Measurements from ENCODE around the gene CEP72.

CEP72 gene

GRCh38 chr5:634191-634590 is 22.1 kb downstream of the CEP72 start:
- H3K4me3 Mint-ChIP-seq, result no peak overlapping the region
- no peak overlapping the region for H3K27ac Mint-ChIP-seq
- no peaks in the 10 kb centered on the region for H3K9me3 Mint-ChIP-seq
- peaks cover 21% of the 10 kb centered on the region for H3K36me3 Mint-ChIP-seq
- H3K4me1 Mint-ChIP-seq, result no peaks in the 10 kb centered on the region
- H3K27me3 Mint-ChIP-seq, result no peaks in the 10 kb centered on the region

DNA sequence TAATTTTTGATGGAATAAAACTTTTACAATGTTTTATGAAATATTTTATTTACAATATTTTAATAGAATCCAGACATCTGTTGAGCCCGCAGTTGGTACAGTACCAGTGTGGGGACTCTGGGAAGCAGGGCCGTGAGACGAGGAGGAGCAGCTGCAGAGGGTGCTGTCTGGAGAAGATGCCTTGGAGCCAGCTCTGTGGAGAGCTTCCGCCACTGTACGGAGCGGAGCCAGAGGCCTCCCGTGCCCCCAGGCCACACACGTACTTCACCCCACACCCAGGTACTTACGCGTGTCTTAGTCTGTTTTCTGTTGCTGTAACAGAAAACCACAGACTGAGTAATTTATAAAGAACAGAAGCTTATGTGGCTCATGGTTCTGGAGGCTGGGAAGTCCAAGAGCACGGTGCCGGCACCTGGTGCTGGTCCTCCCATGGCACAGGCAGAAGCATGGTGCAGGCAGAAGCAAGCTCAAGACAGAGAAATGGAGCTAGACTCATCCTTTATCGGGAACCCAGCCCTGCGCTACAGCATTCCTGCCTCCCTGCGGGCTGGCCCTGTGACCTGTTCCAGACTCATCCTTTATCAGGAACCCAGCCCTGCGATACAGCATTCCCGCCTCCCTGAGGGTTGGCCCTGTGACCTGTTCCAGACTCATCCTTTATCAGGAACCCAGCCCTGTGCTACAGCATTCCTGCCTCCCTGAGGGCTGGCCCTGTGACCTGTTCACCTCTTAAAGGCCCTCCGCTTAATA is 23.3 kb downstream of the CEP72 start:
- H3K36me3 Mint-ChIP-seq, result peaks cover 21% of the 10 kb centered on the region
- no peaks in the 10 kb centered on the region for H3K4me1 Mint-ChIP-seq
- H3K9me3 Mint-ChIP-seq, result no peaks in the 10 kb centered on the region
- no peak overlapping the region for H3K27ac Mint-ChIP-seq
- no peaks in the 10 kb centered on the region for H3K27me3 Mint-ChIP-seq
- no peak overlapping the region for H3K4me3 Mint-ChIP-seq

DNA sequence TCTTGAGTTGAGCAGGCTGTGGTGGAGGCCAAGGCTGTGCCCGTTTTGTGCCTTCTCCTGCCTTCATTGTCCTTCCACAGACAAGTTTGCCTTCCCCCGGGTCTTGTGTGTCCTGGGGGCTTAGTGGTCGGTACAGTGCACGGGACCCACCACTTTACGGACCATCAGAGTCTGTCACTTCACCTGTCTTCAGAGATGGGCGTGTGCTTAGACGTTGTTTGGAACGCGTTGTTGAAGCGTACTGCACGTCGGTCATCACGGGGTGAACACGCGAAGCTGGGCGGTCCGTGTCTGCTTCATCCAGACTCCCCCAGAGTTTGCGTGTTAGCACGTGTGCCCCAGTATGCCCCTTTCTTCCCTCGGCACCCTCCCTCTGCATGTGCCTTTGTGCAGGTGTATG is 24.8 kb downstream of the CEP72 start:
- no peaks in the 10 kb centered on the region for H3K9me3 Mint-ChIP-seq
- no peaks in the 10 kb centered on the region for H3K4me1 Mint-ChIP-seq
- no peaks in the 10 kb centered on the region for H3K27me3 Mint-ChIP-seq
- no peak overlapping the region for H3K4me3 Mint-ChIP-seq
- no peak overlapping the region for H3K27ac Mint-ChIP-seq
- peaks cover 21% of the 10 kb centered on the region for H3K36me3 Mint-ChIP-seq

DNA sequence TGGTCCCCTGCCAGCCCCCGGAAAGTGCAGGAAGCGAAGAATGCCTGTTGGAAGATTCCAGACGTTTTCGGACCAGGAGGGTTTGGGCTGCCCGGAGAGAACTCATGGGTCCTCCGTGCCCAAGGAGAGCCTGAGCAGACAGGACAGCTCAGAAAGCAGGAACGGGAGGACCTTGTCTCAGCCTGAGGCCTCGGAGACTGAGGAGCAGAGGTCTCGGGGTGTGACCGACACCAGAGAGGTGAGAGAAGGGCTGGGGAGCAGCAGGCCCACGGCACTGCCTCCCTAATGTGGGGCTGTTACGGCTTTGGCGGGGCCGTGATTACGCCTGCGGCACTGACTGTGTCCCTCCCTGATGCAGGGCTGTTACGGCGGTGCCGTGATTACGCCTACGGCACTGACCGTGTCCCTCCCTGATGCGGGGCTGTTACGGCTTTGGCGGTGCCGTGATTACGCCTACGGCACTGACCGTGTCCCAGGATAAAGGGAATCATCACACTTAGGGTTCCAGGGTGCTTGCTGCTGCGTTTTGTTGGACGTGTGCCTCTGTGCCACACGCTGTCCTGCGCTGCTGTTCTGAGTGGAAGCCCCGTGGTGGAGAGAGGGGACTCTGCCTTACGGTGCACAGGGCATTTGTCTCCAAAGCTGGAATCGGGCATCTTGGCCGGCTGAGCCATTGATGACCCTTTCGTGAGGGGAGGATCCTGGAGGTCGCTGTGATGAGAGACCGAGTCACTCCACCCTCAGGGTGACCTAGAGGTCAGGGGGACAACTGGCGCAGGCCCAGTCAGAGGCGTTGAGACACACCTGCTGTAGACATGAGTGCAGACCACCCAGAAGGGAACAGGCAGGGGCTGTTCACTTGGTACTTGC is 25.7 kb downstream of the CEP72 start:
- H3K36me3 Mint-ChIP-seq, result peaks cover 21% of the 10 kb centered on the region
- H3K27ac Mint-ChIP-seq, result no peak overlapping the region
- no peaks in the 10 kb centered on the region for H3K27me3 Mint-ChIP-seq
- H3K9me3 Mint-ChIP-seq, result no peaks in the 10 kb centered on the region
- no peaks in the 10 kb centered on the region for H3K4me1 Mint-ChIP-seq
- no peak overlapping the region for H3K4me3 Mint-ChIP-seq

DNA sequence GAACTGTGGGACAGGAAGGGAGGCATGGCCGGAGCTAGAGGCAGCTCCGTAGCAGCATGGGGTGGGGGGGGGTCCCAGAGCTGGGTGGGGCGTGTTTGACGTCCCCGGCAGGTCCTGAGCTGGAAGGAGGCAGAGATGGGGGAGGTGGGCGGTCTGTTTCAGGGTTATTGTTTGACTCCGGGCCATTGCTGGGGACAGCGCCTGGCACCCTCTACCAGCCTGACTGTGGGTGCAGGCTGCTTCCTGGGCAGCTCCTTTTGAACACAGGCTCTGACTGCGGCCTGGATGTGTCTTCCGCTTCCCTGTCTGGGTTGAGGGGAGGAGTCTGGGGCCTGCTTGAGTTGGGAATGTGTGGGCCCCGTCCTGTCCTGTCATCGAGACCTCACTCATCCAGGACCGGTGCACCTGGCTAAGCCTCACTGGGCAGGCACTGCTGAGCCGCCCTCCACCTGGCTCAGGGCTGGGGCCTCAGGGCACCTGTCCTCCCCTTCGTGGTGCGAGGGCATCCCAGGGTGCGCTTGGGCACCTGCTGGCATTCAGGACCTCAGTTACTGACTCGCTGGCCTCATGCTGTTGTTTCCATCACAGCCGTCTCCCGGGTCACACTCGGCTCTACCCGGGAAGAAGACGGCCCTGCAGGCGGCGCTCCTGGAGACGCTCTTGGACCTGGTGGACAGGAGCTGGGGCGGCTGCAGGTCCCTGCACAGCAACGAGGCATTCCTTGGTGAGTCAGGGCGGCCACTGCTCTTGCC is 26.5 kb downstream of the CEP72 start:
- Mint-ChIP-seq H3K27ac (no peak overlapping the region), H3K9me3 (no peaks in the 10 kb centered on the region), H3K36me3 (peaks cover 21% of the 10 kb centered on the region), H3K27me3 (no peaks in the 10 kb centered on the region), H3K4me1 (no peaks in the 10 kb centered on the region), H3K4me3 (no peak overlapping the region)

DNA sequence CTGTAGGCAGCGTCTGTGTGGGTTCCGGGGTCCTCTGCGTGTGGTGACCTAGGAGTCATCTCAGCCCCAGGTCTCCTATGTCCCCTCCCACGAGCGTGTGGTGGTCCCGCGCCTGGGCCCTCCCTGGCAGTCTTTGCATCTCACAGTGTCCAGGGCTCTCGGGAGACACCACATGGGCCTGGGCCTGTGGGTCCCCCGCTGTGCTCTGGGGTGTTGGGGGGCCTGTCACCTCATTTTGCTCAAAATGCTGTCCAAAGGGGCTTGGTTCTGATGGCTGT is 27.1 kb downstream of the CEP72 start:
- Mint-ChIP-seq H3K27me3 (no peaks in the 10 kb centered on the region), H3K4me3 (no peak overlapping the region), H3K27ac (no peak overlapping the region), H3K9me3 (no peaks in the 10 kb centered on the region), H3K4me1 (no peaks in the 10 kb centered on the region), H3K36me3 (peaks cover 21% of the 10 kb centered on the region)

GRCh38 chr5:639584-640213 is 27.6 kb downstream of the CEP72 start:
- Mint-ChIP-seq H3K4me1 (no peaks in the 10 kb centered on the region), H3K27me3 (no peaks in the 10 kb centered on the region), H3K4me3 (no peak overlapping the region), H3K9me3 (no peaks in the 10 kb centered on the region), H3K36me3 (peaks cover 17% of the 10 kb centered on the region), H3K27ac (no peak overlapping the region)

GRCh38 chr5:640461-641330 is 28.6 kb downstream of the CEP72 start:
- H3K36me3 Mint-ChIP-seq, result peaks cover 12% of the 10 kb centered on the region
- no peak overlapping the region for H3K27ac Mint-ChIP-seq

DNA sequence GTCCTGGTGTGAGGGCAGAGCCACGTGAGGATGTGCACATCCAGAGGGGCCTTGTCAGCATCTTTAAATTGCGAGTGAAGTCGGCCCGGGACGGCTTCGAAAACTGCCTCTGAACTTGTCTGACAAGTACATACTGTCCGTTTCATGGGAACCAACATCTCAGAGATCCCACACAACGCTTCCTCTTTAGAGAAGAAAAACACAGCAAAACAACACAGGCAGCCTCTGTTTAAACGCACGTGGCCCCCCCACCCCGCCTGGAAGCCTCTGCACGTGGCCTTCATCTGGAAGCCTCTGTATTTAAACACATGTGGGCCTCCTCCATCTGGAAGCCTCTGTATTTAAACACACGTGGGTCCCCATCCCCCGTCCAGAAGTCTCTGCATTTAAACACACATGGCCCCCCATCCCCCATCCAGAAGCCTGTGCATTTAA is 29.2 kb downstream of the CEP72 start:
- no peaks in the 10 kb centered on the region for H3K9me3 Mint-ChIP-seq
- no peaks in the 10 kb centered on the region for H3K27me3 Mint-ChIP-seq
- H3K27ac Mint-ChIP-seq, result no peak overlapping the region
- no peaks in the 10 kb centered on the region for H3K4me1 Mint-ChIP-seq
- no peak overlapping the region for H3K4me3 Mint-ChIP-seq
- peaks cover 7% of the 10 kb centered on the region for H3K36me3 Mint-ChIP-seq

More at GRCh38 chr5:640461-641330, 28.6 kb downstream of the CEP72 start:
- Mint-ChIP-seq H3K27me3 (no peaks in the 10 kb centered on the region), H3K4me1 (no peaks in the 10 kb centered on the region), H3K4me3 (no peak overlapping the region), H3K9me3 (no peaks in the 10 kb centered on the region)

- Mint-ChIP-seq H3K4me1 (no peaks in the 10 kb centered on the region), H3K36me3 (peaks cover 1% of the 10 kb centered on the region), H3K9me3 (no peaks in the 10 kb centered on the region), H3K27ac (no peak overlapping the region), H3K27me3 (no peaks in the 10 kb centered on the region), H3K4me3 (no peak overlapping the region)
Observed at GRCh38 chr5:642481-642880, 30.3 kb downstream of the CEP72 start.

DNA sequence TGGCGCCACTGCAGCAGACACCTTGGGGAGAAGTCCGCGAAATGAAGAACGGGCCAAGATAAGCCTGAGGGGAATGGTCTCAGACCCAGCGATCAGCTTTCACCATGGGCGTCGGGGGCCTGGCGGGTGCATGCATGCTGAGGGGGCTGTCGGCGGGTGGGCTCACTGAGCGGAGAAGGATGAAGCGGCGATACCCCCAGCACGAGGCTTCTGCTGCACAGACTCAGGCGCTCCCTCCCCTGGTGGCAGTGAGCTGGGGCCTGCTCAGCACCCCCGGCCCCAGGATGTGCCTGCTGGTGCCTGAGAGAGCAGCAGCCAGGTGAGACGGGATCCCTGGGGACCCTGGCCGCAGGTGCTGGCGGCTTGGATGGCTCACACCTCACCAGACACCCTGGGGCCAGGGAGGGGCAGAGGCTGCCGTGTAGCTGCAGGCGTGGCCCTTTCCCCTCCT is 31.2 kb downstream of the CEP72 start:
- Mint-ChIP-seq H3K36me3 (no peaks in the 10 kb centered on the region), H3K27ac (no peak overlapping the region)

DNA sequence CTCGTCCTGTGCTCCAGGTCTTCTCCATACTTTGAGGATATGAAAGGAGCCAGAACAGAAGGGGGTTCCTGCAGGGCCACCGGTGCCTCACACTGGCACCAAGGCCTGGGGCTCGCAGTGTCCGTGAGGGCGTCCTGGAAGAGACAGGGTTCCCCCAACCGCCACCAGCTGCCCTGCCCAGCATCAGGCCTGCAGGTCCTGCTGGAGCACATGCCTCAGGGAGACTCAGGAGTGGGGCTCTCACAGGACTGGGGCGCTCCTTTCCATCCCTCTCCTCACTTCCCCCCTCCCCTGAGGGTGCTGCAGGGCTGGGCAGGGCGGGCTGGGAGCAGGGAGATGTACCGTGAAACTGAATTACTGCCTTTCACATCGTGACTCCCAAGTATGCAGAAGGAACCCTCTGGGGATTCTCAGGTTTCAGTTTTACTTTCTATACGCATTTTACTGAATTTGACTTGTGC is 31.7 kb downstream of the CEP72 start:
- Mint-ChIP-seq H3K27ac (no peak overlapping the region), H3K4me3 (no peak overlapping the region), H3K4me1 (no peaks in the 10 kb centered on the region), H3K36me3 (no peaks in the 10 kb centered on the region), H3K9me3 (no peaks in the 10 kb centered on the region), H3K27me3 (no peaks in the 10 kb centered on the region)

More for the DNA sequence above, 31.2 kb downstream of the CEP72 start:
- Mint-ChIP-seq H3K27me3 (no peaks in the 10 kb centered on the region), H3K4me1 (no peaks in the 10 kb centered on the region), H3K4me3 (no peak overlapping the region), H3K9me3 (no peaks in the 10 kb centered on the region)

DNA sequence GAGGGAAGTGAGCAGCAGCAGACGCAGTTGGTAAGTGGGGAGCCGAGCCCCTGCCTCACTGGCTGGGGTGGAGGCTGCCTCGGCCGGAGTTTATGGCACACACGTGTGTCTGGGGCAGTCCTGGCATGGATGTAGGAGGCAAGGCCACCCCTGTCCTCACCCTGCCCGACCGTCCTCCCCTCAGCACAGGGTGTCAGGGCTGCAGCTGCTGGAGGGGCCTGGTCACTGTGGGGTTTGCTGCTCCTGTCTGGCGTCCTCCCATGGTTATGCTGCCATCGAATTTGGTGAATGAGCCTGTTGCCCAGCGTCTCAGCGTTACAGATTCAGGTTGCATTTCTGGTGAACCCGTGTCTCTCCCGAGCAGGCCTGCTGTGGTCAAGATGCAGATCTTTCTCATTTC is 32.4 kb downstream of the CEP72 start:
- Mint-ChIP-seq H3K4me3 (no peak overlapping the region), H3K27me3 (no peaks in the 10 kb centered on the region), H3K36me3 (no peaks in the 10 kb centered on the region), H3K4me1 (no peaks in the 10 kb centered on the region), H3K27ac (no peak overlapping the region), H3K9me3 (no peaks in the 10 kb centered on the region)

- Mint-ChIP-seq H3K27ac (no peak overlapping the region), H3K36me3 (no peaks in the 10 kb centered on the region), H3K9me3 (no peaks in the 10 kb centered on the region), H3K27me3 (no peaks in the 10 kb centered on the region), H3K4me1 (no peaks in the 10 kb centered on the region), H3K4me3 (no peak overlapping the region)
Observed at GRCh38 chr5:644971-645370, 32.8 kb downstream of the CEP72 start.

GRCh38 chr5:645421-645820 is 33.3 kb downstream of the CEP72 start:
- Mint-ChIP-seq H3K4me1 (no peaks in the 10 kb centered on the region), H3K4me3 (no peak overlapping the region), H3K27ac (no peak overlapping the region), H3K9me3 (no peaks in the 10 kb centered on the region), H3K36me3 (no peaks in the 10 kb centered on the region), H3K27me3 (no peaks in the 10 kb centered on the region)
